OCI-LY1 (cell line): Measurements from ENCODE around the gene SLC19A1.

Experiments used
- CTCF ChIP-seq: fragments of 200-600 bp; sonication (generic), shearing (Covaris generic); IDR thresholded peaks from 2 replicates; pipeline ENCODE4 v1.5.1; 2017; ENCODE audit warnings: mild to moderate bottlenecking, antibody characterized with exemption, low read length, moderate library complexity, mixed read lengths
- EZH2 ChIP-seq: fragments of 200-600 bp; sonication (generic), shearing (Covaris generic); IDR thresholded peaks from 2 replicates; pipeline ENCODE4 v1.8.0; 2017; ENCODE audit warnings: borderline replicate concordance, mixed run types, mild to moderate bottlenecking, antibody characterized with exemption, low read length, moderate library complexity, mixed read lengths

GRCh38 chr21:45532826-45533360 is 9.3 kb downstream of the SLC19A1 start:
- TF ChIP-seq CTCF (no peak), EZH2 (no peak)
